Loucy (cell line): ENCODE data around the gene NCR2.

ENCODE experiments used
- EZH2phosphoT487 ChIP-seq: fragments of 200-600 bp; IDR thresholded peaks from 2 replicates; pipeline ENCODE4 v1.6.1; 2018; ENCODE audit warnings: antibody characterized with exemption, mild to moderate bottlenecking, moderate library complexity, borderline replicate concordance
- TF ChIP-seq, protein P1 (sequence below): fragments of 200-600 bp; sonication (generic); conservative IDR thresholded peaks from 2 replicates; pipeline ENCODE4 v1.5.1; 2014; ENCODE audit warnings: mild to moderate bottlenecking, antibody characterized with exemption, low read length

DNA sequence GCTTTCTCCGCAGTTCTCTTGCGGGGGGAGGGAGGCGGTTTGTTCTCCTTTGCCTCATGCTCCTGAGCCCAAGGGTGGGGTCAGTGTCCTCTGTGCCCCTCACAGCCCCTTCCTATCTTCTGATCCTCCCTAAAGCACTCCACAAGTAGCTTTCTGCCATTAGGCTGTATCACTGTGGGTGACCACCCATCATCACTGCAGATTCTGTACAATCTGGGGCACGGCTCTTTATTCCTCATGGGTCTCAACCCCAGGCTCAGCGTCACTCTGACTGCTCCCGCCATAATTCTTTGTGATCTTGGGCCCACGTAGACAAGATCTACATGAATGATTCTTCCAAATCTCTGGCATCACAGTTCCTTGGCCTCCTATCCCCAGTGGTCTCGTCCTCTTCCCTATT, 10.5 kb downstream of the NCR2 start:
- TF ChIP-seq, protein P1, sequence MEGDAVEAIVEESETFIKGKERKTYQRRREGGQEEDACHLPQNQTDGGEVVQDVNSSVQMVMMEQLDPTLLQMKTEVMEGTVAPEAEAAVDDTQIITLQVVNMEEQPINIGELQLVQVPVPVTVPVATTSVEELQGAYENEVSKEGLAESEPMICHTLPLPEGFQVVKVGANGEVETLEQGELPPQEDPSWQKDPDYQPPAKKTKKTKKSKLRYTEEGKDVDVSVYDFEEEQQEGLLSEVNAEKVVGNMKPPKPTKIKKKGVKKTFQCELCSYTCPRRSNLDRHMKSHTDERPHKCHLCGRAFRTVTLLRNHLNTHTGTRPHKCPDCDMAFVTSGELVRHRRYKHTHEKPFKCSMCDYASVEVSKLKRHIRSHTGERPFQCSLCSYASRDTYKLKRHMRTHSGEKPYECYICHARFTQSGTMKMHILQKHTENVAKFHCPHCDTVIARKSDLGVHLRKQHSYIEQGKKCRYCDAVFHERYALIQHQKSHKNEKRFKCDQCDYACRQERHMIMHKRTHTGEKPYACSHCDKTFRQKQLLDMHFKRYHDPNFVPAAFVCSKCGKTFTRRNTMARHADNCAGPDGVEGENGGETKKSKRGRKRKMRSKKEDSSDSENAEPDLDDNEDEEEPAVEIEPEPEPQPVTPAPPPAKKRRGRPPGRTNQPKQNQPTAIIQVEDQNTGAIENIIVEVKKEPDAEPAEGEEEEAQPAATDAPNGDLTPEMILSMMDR, result no peak
- no peak for TF ChIP-seq EZH2phosphoT487
